NT2/D1 (cell line): ENCODE measurements around the gene ATG10.

Experiments
- SUZ12 ChIP-seq: IDR thresholded peaks from 2 replicates; pipeline ENCODE4 v1.6.1; 2011; ENCODE audit not compliant: insufficient read length, insufficient read depth; ENCODE audit errors: extremely low read depth
- ZNF274 ChIP-seq: IDR thresholded peaks from 2 replicates; pipeline ENCODE4 v1.6.1; 2011; ENCODE audit warnings: mild to moderate bottlenecking, low read depth, low read length

GRCh38 chr5:82066791-82067190, 95.0 kb downstream of the ATG10 start:
- TF ChIP-seq ZNF274 (no peak), SUZ12 (no peak)
